ENCODE results near the gene PDLIM5. TPM values are rescaled to one million over a fixed set of nuclear protein-coding genes. Genes with fewer than 3 reads are reported as not detected.

PDLIM5 gene
- total RNA-seq, 4 donors from 2014 or later = 473 to 833 (median 673) TPM

GRCh38 chr4:94463771-94464170 lies 12.0 kb downstream of the PDLIM5 start:
- Histone ChIP-seq H3K4me1 (peaks cover 85 to 96% of the 10 kb centered on the region in 2 donors), H3K9me3 (no peaks in the 10 kb centered on the region), H3K4me3 (peak overlapping the region in 2 of 4 donors; percentile 10 to 24), H3K27me3 (no peaks in the 10 kb centered on the region), H3K27ac (peak overlapping the region; percentile 93 to 99 (median 99)), H3K36me3 (no peaks in the 10 kb centered on the region)
- no peak for DNase-seq
- TF ChIP-seq CTCF (IDR thresholded peaks at IDR 0.05 in 4 of 5, conservative IDR thresholded peaks at IDR 0.05 in 1 of 5) (no peak), POLR2A (IDR thresholded peaks at IDR 0.05) (no peak)
- no peak for ATAC-seq
- intact Hi-C loops (cut with DNase I; ENCODE audit: low total_unique reads) = no loop called here
- in situ Hi-C loops (cut with MboI; ENCODE audit: low sequenced_read_pairs in 4 of 4) = no loop called here

GRCh38 chr4:94466371-94466770 lies 14.6 kb downstream of the PDLIM5 start:
- no peaks in the 10 kb centered on the region for H3K27me3 ChIP-seq
- H3K4me1 ChIP-seq = peaks cover 86 to 87% of the 10 kb centered on the region in 2 donors
- no peaks in the 10 kb centered on the region for H3K9me3 ChIP-seq
- peak overlapping the region; percentile 93 to 99 (median 99) for H3K27ac ChIP-seq
- intact Hi-C loops (cut with DNase I; ENCODE audit: low total_unique reads) = no loop called here
- H3K4me3 ChIP-seq = no peak overlapping the region
- no peaks in the 10 kb centered on the region for H3K36me3 ChIP-seq
- no peak for ATAC-seq
- in situ Hi-C loops (cut with MboI; ENCODE audit: low sequenced_read_pairs in 4 of 4) = no loop called here
- no peak for DNase-seq
- TF ChIP-seq POLR2A (IDR thresholded peaks at IDR 0.05) (no peak), CTCF (IDR thresholded peaks at IDR 0.05 in 4 of 5, conservative IDR thresholded peaks at IDR 0.05 in 1 of 5) (no peak)

- intact Hi-C loops (cut with DNase I; ENCODE audit: low total_unique reads) (no loop called here), in situ Hi-C loops (cut with MboI; ENCODE audit: low sequenced_read_pairs in 4 of 4) (no loop called here)
- ATAC-seq = no peak
- Histone ChIP-seq H3K36me3 (no peaks in the 10 kb centered on the region), H3K27me3 (no peaks in the 10 kb centered on the region), H3K4me3 (no peak overlapping the region), H3K4me1 (peaks cover 84 to 86% of the 10 kb centered on the region in 2 donors), H3K9me3 (no peaks in the 10 kb centered on the region), H3K27ac (peak overlapping the region; percentile 93 to 99 (median 99))
- no peak for DNase-seq
- TF ChIP-seq POLR2A (IDR thresholded peaks at IDR 0.05) (no peak), CTCF (IDR thresholded peaks at IDR 0.05 in 4 of 5, conservative IDR thresholded peaks at IDR 0.05 in 1 of 5) (no peak)
These were observed 15.2 kb downstream of the PDLIM5 start for GRCh38 chr4:94466923-94467322.

GRCh38 chr4:94468093-94468769 lies 16.5 kb downstream of the PDLIM5 start:
- DNase-seq (no peak), ATAC-seq (no peak)
- H3K9me3 ChIP-seq = no peaks in the 10 kb centered on the region
- in situ Hi-C loops (cut with MboI; ENCODE audit: low sequenced_read_pairs in 4 of 4) = no loop called here
- no peaks in the 10 kb centered on the region for H3K36me3 ChIP-seq
- no peak for TF ChIP-seq CTCF (IDR thresholded peaks at IDR 0.05 in 4 of 5, conservative IDR thresholded peaks at IDR 0.05 in 1 of 5)
- TF ChIP-seq POLR2A (IDR thresholded peaks at IDR 0.05) = no peak
- H3K4me3 ChIP-seq = no peak overlapping the region
- H3K27ac ChIP-seq = peak overlapping the region; percentile 93 to 99 (median 99)
- no peaks in the 10 kb centered on the region for H3K27me3 ChIP-seq
- intact Hi-C loops (cut with DNase I; ENCODE audit: low total_unique reads) = no loop called here
- peaks cover 80 to 86% of the 10 kb centered on the region in 2 donors for H3K4me1 ChIP-seq
